ENCODE results near the gene ANKMY1.

GRCh38 chr2:240598311-240598911 lies 40.6 kb upstream of the ANKMY1 start:
- no peak for TF ChIP-seq EZH2 (IDR thresholded peaks at IDR 0.05; ENCODE audit: insufficient read depth, poor library complexity, severe bottlenecking)
- no peak for TF ChIP-seq EZH2phosphoT487 (IDR thresholded peaks at IDR 0.05; ENCODE audit: insufficient read depth, low read depth)
